MM.1S (cell line): ENCODE data around the gene GAREM1.

ENCODE experiments used
- CTCF ChIP-seq: fragments of 300-600 bp; sonication (generic); IDR thresholded peaks from 2 replicates; pipeline ENCODE4 v1.5.1; 2016; ENCODE audit warnings: antibody characterized with exemption, low read length, mixed read lengths
- EZH2 ChIP-seq: fragments of 300-600 bp; sonication (generic); optimal IDR thresholded peaks from 2 replicates; pipeline ENCODE3; 2017; ENCODE audit warnings: low read depth, mild to moderate bottlenecking, antibody characterized with exemption, low read length, mixed read lengths
- EZH2phosphoT487 ChIP-seq: fragments of 300-600 bp; sonication (generic); IDR thresholded peaks from 2 replicates; pipeline ENCODE4 v1.6.1; 2018; ENCODE audit warnings: antibody characterized with exemption, low read length

DNA sequence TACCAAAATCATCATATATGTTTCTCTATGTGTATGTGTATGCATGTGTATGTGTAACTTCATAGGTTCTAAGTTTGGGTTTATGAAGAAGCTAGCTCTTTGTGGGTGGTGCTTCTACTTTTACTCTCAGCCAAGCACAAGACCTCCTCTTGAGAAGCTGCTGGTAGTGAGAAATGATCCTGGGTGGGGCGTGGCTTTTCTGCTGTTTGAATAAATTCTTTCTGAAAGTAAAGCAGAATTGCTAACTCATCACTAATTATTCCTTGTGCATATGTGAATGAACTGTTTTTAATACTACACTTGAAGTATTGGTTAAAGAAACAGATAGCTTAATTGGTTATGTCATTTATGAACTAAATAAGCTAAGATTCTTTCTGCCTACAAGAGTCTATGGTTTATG lies 7.6 kb upstream of the GAREM1 start:
- no peak for TF ChIP-seq CTCF
- no peak for TF ChIP-seq EZH2
- TF ChIP-seq EZH2phosphoT487, result no peak
